GM12878 (cell line): ENCODE results near the gene ABHD8. TPM values are rescaled to one million over a fixed set of nuclear protein-coding genes. Genes with fewer than 3 reads are reported as not detected.

ENCODE experiments used
- CHD2 ChIP-seq: IDR thresholded peaks from 2 replicates; pipeline ENCODE4 v1.6.1; 2011; ENCODE audit warnings: low read depth, low read length, improper control_type of control experiment, borderline replicate concordance
- CREM ChIP-seq: IDR thresholded peaks from 2 replicates; pipeline ENCODE4 v1.6.1; 2014; ENCODE audit warnings: antibody characterized with exemption, low read depth
- ESRRA ChIP-seq: IDR thresholded peaks from 2 replicates; pipeline ENCODE4 v1.6.1; 2012; ENCODE audit warnings: mild to moderate bottlenecking, low read length, improper control_type of control experiment
- HDAC2 ChIP-seq: fragments of 200-600 bp; sonication (generic); IDR thresholded peaks from 2 replicates; pipeline ENCODE4 v1.6.1; 2017
- KLF5 ChIP-seq: fragments of 450-650 bp; IDR thresholded peaks from 2 replicates; pipeline ENCODE4 v1.6.1; 2014; ENCODE audit warnings: mild to moderate bottlenecking; ENCODE audit not compliant: partially characterized antibody
- POLR2AphosphoS5 ChIP-seq: IDR thresholded peaks from 2 replicates; pipeline ENCODE4 v1.6.1; 2011; ENCODE audit warnings: mild to moderate bottlenecking, low read length, inconsistent platforms
- STAT1 ChIP-seq: fragments of 450-650 bp; conservative IDR thresholded peaks from 2 replicates; pipeline ENCODE4 v1.6.1; 2014; ENCODE audit warnings: antibody characterized with exemption, mild to moderate bottlenecking
- ZBTB4 ChIP-seq: fragments of 450-650 bp; formaldehyde crosslinking; IDR thresholded peaks from 2 replicates; pipeline ENCODE4 v1.4.0; 2022; ENCODE audit warnings: mild to moderate bottlenecking, moderate library complexity
- polyA plus RNA-seq, 11 experiments: library from polyadenylated mRNA; depleted of rRNA in 4 of 11; unstranded in 6 of 11; stranded (reverse) in 5 of 11; fragments of >200 nt; fragmentation: Nextera tagmentation in 4 of 11; fragmentation: Illumina TruSeq in 1 of 11; extraction: Ambion mirVana in 4 of 11; extraction: Trizol in 1 of 11; gene quantifications; 1 replicate in 1 of 11; 2 replicates in 10 of 11; pipeline versions ENCODE4 v1.2.1 to v1.2.3, GENCODE V29; 2011 to 2016; ENCODE audit warnings: inconsistent platforms in 2 of 11, missing spikeins in 2 of 11, low read depth in 1 of 11
- total RNA-seq, 4 experiments: library from RNA; depleted of rRNA in 3 of 4; stranded (reverse); fragments of >200 nt in 3 of 4; fragmentation: Illumina TruSeq in 1 of 4; extraction: Trizol in 1 of 4; gene quantifications; 2 replicates each; pipeline versions ENCODE4 v1.2.1 to v1.2.3, GENCODE V29; 2013 to 2021
- TF ChIP-seq, protein P1 (sequence below): fragments of 450-650 bp; IDR thresholded peaks from 2 replicates; pipeline ENCODE4 v1.6.1; 2017; ENCODE audit warnings: mild to moderate bottlenecking, moderate library complexity

ABHD8 gene
- total and polyA plus RNA-seq, 10 of the 15 experiments (the other 5 are each of a cell fraction or from before 2014, with no cell fraction given): 0.03 to 12.5 (median 6.0) TPM

DNA sequence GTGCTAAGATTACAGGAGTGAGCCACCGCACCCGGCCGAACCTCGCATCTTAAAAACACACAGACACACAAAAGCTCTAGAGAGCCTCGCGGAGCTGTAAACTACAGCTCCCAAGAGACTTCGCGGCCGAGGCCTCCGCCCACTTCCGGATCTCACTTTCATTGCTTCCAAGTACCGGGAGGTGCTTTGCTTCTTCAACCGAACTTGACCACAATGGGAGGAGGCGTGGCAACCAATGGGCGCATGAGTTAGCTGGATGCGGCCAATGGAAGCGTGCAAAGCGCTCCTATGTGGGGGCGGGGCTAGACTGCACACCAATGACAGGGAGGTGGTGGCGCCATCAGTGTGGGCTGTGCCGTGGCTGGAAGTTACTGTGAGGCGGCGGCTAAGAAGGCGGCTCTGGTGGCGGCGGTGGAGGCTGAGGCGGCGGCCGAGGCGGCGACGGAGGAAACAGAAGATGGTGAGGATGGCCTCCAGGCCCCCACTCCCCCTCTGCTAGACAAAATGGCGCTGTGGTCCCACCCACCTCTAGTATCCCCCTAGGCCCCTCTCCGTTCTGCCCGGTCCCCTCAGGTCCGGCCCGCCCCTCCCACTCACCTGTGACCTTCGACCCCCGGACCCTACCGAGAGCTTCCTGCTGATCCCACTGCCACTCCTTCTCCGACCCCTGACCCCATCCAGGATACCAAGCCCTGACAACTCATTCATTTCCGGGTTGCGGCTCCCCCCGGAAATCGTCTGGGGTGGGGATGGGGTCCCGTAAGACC, 6.2 kb upstream of the ABHD8 start, which contains the start of gene DDA1 (continued):
- TF ChIP-seq, protein P1, sequence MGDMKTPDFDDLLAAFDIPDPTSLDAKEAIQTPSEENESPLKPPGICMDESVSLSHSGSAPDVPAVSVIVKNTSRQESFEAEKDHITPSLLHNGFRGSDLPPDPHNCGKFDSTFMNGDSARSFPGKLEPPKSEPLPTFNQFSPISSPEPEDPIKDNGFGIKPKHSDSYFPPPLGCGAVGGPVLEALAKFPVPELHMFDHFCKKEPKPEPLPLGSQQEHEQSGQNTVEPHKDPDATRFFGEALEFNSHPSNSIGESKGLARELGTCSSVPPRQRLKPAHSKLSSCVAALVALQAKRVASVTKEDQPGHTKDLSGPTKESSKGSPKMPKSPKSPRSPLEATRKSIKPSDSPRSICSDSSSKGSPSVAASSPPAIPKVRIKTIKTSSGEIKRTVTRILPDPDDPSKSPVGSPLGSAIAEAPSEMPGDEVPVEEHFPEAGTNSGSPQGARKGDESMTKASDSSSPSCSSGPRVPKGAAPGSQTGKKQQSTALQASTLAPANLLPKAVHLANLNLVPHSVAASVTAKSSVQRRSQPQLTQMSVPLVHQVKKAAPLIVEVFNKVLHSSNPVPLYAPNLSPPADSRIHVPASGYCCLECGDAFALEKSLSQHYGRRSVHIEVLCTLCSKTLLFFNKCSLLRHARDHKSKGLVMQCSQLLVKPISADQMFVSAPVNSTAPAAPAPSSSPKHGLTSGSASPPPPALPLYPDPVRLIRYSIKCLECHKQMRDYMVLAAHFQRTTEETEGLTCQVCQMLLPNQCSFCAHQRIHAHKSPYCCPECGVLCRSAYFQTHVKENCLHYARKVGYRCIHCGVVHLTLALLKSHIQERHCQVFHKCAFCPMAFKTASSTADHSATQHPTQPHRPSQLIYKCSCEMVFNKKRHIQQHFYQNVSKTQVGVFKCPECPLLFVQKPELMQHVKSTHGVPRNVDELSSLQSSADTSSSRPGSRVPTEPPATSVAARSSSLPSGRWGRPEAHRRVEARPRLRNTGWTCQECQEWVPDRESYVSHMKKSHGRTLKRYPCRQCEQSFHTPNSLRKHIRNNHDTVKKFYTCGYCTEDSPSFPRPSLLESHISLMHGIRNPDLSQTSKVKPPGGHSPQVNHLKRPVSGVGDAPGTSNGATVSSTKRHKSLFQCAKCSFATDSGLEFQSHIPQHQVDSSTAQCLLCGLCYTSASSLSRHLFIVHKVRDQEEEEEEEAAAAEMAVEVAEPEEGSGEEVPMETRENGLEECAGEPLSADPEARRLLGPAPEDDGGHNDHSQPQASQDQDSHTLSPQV: no peak
- TF ChIP-seq STAT1: no peak
- TF ChIP-seq ESRRA: no peak
- peak; percentile 97 for TF ChIP-seq CHD2
- no peak for TF ChIP-seq ZBTB4
- no peak for TF ChIP-seq HDAC2
- peak; percentile 82 for TF ChIP-seq CREM
- peak; percentile 81 for TF ChIP-seq POLR2AphosphoS5
- no peak for TF ChIP-seq KLF5
